Activated CD4-positive, CD25-positive, alpha-beta regulatory T cell (primary cell): Measurements from ENCODE around the gene RBMS3.
"Not testable (repeated sequence)": the region's sequence is repeated elsewhere in the genome, so short reads cannot be mapped to it uniquely, and the experiment has no call there.

Source experiments
- DNase-seq, 4 experiments: peaks; one replicate each; lab custom pipeline; 2025; lab: John Stamatoyannopoulos, UW

Gene RBMS3

DNA sequence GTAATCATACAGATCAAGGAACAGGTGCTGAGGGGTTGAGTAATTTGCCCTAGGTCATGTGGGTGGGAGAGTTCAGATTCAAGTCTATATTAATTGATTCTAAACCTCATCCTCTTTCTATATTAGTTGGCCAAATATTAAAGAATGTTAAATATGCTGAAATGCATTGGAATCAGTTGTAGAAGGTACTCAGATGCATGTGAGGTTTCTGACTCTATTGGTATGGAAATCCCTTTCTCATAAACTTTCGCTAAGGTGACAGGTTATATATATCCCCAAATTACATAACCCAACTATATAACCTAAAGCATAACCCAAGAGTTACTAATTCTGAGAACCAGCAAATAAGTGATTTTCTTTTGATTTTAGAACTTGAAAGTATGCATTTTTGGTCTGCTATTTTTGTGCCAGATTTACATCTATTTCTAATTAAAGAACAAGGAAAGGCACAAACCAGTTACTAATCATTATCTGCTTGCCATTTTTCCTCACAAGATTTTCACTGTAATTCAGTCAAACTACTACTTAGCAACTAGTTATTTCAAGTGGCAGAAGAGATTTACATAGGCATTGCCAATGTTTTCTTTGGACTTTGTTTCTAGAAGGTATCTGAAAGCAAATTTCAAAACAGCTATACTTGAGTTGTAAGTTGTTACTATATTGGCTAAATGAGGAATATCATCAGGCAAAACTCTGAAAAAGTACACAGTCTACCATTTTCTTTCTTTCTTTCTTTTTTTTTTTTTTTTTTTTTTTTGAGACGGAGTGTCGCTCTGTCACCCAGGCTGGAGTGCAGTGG lies 201.3 kb downstream of the RBMS3 start:
- no peak for DNase-seq

DNA sequence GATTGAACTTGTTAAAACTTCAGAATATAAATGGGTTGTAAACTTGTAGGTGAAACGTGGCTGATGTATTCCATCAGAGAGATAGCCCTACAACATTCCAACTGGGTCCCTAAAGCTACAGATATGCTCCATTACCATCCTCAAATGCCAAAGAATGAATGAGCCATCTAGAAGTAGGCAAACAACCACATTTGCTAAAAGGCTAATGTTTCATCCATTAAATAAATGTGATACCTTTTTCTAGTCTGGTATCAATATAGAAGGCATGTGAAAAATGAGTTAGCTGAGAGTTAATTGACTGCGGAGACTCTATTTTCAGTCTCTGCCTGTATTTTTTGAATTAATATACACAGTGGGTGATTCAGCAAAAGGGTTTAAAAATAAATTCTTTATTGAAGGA lies 203.8 kb downstream of the RBMS3 start:
- no peak for DNase-seq

DNA sequence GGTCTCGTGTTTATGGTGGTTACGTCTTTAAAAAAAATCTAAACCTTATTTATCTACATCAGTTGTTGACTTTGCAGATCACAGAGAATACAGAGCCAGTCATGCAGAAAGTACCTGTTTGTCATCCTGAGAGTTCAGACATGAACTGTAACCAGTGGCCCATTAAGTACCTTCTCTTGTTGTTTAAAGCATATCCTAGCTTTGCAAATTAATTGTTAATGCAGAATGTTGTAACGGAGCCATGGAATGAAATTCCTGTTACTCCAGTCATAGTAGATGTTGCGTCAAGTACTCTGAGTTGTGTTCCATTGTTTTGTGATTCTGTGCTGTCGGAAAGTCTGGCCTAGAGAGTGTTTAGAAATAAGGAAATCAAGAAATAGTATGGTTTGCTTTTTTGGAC lies 205.2 kb downstream of the RBMS3 start:
- DNase-seq = no peak

DNA sequence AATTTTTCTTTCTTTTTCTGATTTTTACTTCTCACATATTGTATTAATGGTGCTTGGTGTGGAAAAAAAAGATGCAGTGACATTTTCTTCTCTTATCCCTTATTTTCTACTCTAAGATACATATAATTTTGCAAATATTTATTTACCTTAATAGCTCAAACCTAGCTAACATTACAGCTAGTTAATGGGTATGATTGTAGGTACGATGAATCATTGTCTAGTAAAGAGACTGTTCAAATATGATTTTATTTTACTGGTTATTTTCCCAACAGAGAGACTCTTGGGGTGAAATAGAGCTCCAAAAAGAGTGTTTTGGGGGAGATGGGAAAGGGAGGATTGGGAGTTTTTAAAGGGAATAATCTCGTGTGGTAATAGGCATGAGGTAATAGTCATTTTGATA lies 206.0 kb downstream of the RBMS3 start:
- DNase-seq = no peak

DNA sequence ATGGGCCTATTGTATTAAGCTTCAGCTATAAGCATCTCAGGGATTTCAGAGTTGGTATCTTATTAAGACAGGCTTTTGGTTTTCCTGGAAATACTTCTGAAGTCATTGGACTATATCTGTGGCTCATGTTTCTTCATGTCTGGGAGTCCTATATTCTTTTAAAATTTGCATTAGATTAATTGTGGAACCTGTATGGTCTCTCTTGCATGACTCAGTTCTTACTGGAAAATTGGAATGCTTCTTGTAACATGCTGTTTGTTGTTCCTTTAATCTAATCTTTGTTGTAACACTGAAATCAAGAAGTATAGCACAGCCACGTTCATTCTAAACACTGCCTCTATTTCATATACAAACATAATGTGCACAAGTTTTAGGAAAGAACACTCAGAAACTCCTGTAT lies 208.1 kb downstream of the RBMS3 start:
- no peak for DNase-seq

DNA sequence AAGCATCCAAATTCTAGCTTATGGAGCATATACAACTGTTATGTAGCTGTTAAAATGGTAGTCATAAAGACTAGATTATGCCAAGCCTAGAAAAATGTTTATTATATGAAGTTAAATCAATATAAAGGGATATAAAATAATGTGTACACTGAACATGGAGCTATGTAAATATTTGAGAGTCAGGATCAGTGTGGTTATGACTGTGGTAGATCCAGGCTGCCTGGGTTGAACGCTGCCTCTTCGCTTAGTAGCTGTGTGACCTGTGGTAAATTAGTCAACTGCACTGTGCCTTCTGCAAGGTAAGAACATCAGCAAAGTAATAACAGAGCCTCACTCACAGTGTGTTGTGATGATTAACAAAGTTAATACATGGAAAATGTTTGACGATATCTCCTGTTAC lies 212.2 kb downstream of the RBMS3 start:
- DNase-seq = no peak

DNA sequence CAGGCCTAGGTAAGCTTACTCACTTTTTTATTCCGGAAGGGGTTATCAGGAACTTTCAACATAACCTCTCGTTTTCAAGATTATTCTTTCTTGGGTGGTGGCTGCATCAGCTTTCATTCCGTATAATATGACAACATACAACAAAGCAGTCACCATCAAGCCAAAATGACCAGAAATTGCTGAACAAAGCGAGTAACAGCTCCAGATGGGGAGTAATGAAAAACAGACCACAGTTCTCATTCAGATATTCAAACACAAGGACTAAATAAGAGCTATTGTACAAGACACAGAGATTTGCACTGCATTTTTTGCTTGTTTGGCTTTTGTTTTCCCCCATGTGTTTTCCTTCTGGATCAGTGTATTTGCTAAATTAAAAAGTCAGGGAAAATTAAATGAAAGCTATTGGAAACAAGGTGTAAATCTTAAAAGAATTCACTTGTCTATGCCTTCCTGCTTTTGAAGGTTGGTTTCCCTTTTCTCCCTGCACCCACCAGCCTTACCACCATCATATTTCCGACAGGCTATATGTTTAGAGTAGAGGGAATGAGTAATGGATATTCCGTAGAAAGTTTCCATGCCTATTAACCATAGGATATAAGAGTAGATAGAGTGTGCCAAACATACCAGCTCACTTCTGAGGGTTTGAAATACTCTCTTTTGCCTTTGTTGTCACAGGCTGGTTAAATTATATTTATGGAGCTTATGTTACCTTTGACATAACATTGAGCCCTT lies 213.6 kb downstream of the RBMS3 start:
- no peak for DNase-seq

DNA sequence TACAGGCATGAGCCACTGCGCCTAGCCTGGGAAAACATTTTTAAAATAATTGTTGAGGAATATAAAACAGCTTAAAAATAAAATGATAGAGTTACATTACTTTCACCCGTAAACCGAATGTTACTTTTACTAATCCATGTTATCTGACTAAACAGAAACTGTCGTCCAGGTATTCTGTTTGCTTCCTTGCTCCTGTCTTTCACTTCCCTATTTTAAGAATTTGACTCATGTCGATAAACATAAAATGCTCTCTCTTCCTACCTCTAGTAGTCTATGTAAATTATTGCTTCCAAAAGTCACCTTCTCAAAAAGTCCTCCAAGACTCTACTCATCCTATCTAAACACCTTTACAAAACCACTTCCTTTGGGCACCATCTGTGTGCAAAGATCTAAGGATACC lies 216.4 kb downstream of the RBMS3 start:
- DNase-seq = no peak

DNA sequence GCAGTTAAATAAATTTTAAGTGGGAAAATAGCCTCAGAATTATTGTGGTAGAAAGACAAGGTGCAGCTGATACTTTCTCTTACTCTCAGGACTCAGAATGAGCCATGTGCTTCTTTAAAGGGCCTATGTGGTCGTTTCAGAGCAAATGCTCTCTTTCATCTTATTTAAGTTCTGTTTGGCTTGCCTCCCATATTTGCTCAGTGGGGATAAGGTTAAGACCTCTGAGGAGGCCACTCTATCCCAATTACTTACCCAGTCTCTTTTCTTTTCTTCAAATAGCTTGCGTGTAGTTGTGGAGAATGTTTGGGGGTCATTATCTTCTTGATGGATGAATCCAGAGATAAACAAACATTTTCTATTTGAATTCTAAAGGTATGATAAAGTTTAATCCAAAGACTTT lies 221.9 kb downstream of the RBMS3 start:
- no peak for DNase-seq

DNA sequence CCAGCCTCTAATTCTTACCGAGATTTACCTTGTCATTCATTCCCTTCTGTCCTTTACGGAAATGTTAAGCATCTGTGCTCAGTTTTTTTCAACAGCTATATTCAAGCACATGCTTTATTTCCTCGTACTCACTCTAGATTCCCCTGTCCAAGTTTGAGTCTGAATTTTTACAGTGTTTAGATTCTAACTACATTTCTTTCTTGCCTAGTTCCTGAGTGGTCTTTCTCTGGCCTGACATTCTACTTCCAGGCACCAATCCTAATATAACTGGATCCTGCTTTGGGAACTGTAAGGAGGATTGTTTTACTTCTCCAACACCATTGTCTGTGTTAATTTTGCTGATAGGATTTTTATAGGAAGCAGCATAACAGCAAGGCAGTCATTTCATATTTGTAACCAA lies 222.4 kb downstream of the RBMS3 start:
- no peak for DNase-seq

DNA sequence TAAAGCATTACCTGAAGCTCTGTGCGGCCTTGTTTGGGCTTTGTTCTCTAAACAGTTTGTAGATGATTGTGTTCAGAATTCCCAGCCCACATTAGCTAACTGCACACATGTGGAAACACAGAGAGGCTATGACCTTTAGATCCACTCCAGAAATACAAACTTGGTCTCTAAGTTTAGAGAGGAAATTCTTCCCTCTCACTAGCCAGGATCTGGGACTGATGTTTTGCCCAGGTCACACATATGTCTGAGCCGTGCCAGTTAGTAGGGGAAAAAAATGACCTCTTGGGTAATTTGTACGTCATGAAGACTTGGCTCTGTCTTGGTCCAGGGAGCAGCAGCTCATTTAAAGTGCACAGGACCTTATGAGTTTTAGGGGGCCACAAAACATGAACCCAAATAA lies 223.1 kb downstream of the RBMS3 start:
- no peak for DNase-seq

DNA sequence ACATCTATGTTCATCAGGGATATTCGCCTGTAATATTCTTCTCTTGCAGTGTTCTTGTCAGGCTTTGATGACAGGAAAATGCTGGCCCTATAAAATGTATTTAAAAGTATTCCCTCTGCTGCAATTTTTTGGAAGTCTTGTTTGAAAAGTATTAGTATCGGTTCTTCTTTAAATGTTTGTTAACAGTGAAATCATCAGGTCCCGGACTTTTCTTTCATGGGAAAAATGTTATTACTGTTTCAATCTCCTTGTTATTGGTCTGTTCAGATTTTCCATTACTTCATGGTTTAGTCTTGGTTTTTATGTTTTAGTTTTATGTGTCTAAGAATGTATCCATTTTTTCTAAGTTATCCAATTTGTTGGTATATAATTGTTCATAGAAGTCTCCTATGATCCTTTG lies 225.6 kb downstream of the RBMS3 start:
- DNase-seq = no peak

DNA sequence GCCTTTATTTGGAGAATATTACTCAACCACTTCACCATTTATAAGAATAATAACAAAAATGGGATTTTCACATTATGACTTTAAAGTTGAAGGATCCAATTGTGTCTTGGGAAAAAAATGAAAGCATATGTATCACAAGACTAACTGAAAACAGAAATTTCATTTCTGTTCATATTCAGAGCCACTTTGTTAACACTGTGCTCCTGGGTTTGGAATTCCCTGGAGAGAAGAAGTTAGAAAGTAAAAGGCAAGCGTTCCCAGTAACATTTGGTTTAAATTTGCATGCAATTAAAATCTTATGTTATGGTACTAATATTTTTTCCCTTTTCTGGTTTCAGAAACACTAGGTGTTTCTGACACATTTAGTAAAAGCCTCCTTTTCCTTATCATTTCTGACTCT lies 230.8 kb downstream of the RBMS3 start:
- DNase-seq = no peak

DNA sequence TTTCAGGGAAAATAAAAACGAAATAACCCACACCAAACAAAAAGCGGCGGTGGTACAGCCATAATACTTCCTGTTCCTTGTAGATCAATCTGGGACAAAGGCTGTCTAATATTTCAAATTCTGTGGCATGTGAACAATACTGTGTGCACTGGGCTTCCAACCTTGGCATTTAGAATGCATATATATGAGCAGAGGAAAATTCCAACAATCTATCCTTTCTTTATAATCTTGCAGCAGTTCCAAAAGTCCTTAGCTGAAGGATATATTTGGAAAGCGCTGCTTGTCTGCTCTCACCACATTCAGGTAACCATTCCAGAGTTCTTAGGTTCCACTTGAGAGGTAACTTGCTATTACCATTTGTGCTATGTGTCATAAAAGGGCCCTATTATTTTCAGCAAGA lies 231.8 kb downstream of the RBMS3 start:
- no peak for DNase-seq

DNA sequence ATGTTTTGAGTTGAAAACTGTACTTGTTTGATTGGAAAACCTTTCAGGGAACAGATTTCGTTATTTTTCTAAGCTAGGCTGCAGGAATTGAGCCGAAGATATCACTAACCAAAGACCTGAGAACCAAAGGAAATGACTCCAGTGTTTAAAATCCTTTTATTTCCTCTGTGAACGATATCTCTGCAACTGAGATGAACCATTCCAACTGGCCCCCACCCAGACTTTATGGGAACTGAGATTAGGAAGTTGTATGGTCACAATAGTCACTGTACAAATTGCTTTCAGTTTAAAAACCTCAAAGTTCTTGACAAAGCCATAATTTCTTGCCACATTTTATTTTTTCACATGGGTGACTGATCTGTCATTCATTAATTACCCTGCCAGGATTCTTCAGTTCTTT lies 232.4 kb downstream of the RBMS3 start:
- DNase-seq = no peak

DNA sequence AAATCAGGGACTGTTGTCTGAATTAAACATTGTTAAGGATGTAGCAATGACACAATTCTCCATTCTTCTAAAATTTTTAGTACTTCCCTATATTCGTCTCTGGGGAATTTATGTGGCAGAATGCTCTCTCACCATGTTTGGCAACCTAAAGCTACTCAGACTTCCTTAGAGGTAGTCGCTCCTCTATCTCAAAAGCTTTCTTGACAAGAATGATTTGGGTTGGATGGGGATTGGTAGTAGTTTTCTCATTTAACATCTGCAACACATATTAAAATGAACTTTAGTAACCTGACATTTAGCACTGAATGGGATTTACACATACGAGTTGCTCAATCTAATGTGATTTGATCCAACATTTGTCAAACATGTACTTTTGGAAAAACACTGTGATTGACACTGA lies 233.3 kb downstream of the RBMS3 start:
- no peak for DNase-seq

DNA sequence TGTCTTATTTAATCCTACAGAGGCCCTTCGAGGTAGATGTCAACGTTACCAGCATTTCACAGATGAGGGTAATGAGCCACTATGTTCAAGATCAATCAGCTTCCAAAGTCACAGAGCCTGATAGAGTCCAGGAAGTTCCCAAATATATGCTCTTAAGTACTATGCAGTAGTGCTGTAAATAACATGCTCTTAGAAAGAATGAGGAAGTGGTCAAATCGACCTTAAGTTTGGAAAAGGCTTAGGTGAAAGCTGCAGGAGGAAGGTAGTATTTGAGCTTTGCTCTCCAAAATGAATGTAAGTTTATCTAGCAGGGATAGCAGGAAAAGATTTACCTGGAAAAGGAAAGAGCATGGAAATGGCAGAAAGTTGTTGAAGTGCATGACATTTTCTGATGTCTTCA lies 234.0 kb downstream of the RBMS3 start:
- no peak for DNase-seq

DNA sequence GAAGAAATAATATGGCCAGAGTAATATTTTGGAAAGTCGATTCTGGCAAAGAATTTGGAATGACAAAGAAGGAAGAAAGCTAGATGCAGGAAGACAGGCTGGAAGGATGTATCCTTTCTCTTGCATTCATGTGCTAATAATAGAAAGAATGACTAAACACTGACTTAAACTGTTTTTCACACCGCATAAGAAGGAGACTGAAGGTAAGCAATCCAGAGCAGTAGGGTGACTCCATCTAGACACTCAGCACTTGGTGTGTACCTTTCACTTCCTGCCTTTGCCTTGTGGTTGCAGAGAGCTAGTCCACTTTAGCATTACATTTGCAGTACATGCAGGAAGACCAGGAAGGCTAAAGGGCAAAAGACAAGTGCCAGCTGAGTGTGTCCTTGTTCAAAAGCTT lies 234.6 kb downstream of the RBMS3 start:
- no peak for DNase-seq

DNA sequence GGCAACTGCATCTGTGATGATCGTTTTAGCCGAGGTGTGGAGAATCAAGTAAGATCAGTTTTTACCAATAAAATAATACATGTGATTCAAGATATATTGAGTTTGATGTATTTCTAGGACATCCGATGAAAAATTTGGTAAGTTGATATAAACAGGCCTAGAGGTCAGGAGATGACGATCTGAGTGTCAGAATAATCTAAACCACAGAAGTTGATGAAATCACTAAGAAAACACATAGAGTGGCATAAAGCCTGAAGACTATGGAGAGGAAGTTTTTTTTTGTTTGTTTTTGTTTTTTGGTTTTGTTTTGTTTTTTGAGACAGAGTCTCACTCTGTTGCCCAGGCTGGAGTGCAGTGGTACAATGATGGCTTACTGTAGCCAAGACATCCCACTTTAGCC lies 235.3 kb downstream of the RBMS3 start:
- no peak for DNase-seq

DNA sequence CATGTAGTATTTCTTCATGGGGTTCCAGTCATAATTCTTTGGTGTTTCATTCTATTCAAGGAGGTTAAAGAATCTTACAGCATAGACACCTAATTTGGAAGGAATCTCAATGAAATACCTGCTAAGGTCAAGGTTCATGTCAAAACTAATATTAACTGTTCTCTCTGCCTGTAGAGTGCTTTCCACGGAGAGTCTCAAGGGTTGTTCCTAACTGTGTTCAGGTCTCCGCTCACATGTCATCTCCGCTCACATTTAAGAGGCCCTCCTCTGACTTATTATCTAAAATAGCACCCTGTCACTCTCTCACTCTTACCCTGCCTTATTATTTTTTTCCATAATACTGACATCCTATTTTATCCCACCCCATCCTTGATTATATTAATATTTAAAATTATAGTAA lies 239.9 kb downstream of the RBMS3 start:
- DNase-seq = no peak

DNA sequence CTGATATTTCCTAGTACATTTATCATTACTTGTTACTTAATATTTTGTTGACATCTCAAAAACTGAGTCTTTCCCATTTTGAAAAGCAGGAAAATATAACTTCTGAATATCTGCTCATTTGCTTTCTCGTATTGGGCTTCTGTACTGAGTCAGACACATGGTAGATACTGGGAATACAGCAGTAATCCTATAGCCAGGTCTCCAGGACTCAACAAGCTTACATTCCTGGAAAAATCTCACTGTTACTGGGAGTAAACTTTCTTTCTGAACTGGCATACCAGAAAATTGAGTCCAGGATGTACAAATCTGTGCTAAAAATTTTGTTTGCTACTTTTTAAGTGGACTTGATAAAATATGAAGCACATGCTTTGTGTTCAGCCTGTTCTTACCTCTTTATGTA lies 240.4 kb downstream of the RBMS3 start:
- DNase-seq = no peak

DNA sequence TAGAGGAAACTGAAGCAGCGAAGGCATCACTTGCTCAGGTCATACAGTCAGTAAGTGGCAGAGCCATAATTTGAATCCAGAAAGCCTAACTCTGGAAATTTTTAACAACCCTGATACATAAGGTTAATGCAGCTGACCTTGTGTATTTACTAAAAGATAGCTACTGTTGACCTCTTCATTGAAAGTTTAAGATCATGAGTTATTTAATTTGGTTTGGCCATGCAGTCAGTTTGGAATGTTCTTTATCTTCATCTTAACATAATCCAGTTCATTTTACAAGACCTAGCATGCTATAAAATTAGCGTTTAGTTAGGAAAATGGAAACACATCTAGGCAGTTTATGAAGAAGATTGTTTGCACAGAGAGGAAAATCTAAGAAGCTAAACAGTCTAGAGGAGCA lies 240.9 kb downstream of the RBMS3 start:
- DNase-seq = no peak

DNA sequence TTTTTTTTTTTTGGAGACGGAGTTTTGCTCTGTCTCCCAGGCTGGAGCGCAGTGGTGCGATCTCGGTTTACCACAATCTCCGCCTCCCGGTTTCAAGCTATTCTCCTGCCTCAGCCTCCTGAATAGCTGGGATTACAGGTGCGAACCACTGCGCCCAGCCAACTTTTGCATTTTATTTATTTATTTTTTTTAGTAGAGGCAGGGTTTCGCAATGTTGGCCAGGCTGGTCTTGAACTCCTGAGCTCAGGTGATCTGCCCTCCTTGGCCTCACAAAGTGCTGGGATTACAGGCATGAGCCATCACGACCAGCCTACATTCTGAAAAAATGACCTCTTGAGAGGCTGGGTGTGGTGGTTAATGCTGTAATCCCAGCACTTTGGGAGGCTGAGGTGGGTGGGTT lies 243.6 kb downstream of the RBMS3 start:
- DNase-seq = not testable (repeated sequence)
